GM23248 (cell line): Measurements from ENCODE around the gene SHB.

ENCODE experiments used
- EZH2 ChIP-seq: fragments of 200-600 bp; sonication (generic); IDR thresholded peaks from 2 replicates; pipeline ENCODE4 v1.6.1; 2018; ENCODE audit warnings: antibody characterized with exemption, mild to moderate bottlenecking; ENCODE audit not compliant: insufficient read depth, poor library complexity, severe bottlenecking
- EZH2phosphoT487 ChIP-seq: fragments of 200-600 bp; sonication (generic); IDR thresholded peaks from 2 replicates; pipeline ENCODE4 v1.6.1; 2018; ENCODE audit warnings: antibody characterized with exemption, moderate library complexity, mild to moderate bottlenecking, low read depth; ENCODE audit not compliant: insufficient read depth

DNA sequence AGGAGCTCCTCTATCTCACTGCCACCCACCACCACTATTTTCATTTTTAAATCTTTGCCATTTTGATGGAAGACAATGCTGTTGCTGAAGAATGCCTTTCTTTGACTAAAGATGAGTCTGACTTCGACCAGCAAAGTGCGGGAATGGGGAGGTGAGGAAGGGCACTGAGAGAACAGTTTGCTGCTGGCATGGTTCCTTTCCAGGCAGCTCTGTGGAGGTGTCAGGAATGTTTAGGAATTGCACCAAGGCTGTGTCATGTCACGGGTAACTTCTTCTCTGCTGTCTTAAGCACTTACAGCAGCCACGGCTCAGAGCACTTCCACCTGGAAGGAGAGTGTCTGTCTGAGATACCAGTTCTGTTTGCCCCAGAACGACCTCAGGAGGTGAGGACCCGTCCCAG, 41.4 kb upstream of the SHB start:
- TF ChIP-seq EZH2, result no peak
- TF ChIP-seq EZH2phosphoT487, result no peak
